IMR-90 (cell line): Measurements from ENCODE around the gene TEX261. TPM values are rescaled to one million over a fixed set of nuclear protein-coding genes. Genes with fewer than 3 reads are reported as not detected.
"Not testable (repeated sequence)": the region's sequence is repeated elsewhere in the genome, so short reads cannot be mapped to it uniquely, and the experiment has no call there.

Source experiments
- ATAC-seq: fragments of 200-7000 bp; cut with Tn5 transposase; 2 replicates; pipeline ENCODE4 v1.9.1; 2020; ENCODE audit warnings: low read depth, mild to moderate bottlenecking, moderate library complexity
- BruUV-seq: library from RNA; stranded (reverse); fragments of 400-500 nt; replicated peaks from 2 replicates; lab custom pipeline; 2021; lab: Mats Ljungman, UMichigan
- CTCF ChIA-PET: fragments of 300-600 bp; formaldehyde crosslinking; extraction: SDS; loops from one replicate; lab custom pipeline; 2021; ENCODE audit warnings: antibody characterized with exemption; lab: Yijun Ruan, JAX
- POLR2A ChIA-PET: fragments of 300-600 bp; sonication (Branson Sonifier 250); formaldehyde crosslinking; loops from one replicate; lab custom pipeline; 2022; ENCODE audit warnings: antibody characterized with exemption; ENCODE audit not compliant: unreplicated experiment; lab: Charles Lee
- DNase-seq: peaks from one replicate; pipeline ENCODE4 v3.0.0; 2013
- H2AFZ ChIP-seq: replicated peaks from 2 replicates; pipeline ENCODE3; 2013; ENCODE audit warnings: low read length, mild to moderate bottlenecking; ENCODE audit not compliant: poor library complexity
- H2AK5ac ChIP-seq: 2 replicates; pipeline ENCODE4 v1.6.1; 2013; ENCODE audit warnings: low read depth, low read length, inconsistent platforms
- H2AK9ac ChIP-seq: replicated peaks from 2 replicates; pipeline ENCODE3; 2013; ENCODE audit warnings: mild to moderate bottlenecking, low read depth, low read length, moderate library complexity; ENCODE audit not compliant: poor library complexity
- H2BK120ac ChIP-seq: 2 replicates; pipeline ENCODE4 v1.6.1; 2013; ENCODE audit warnings: low read depth, low read length, inconsistent platforms
- H2BK15ac ChIP-seq: 3 replicates; pipeline ENCODE4 v1.6.1; 2013; ENCODE audit warnings: low read depth, low read length, inconsistent platforms
- H2BK20ac ChIP-seq: 2 replicates; pipeline ENCODE4 v1.6.1; 2013; ENCODE audit warnings: low read depth, mild to moderate bottlenecking, inconsistent platforms, low read length, moderate library complexity
- H2BK5ac ChIP-seq: 2 replicates; pipeline ENCODE4 v1.6.1; 2013; ENCODE audit warnings: mild to moderate bottlenecking, low read depth, low read length, inconsistent platforms; ENCODE audit not compliant: poor library complexity, severe bottlenecking
- H3K14ac ChIP-seq: replicated peaks from 2 replicates; pipeline ENCODE4 v1.6.1; 2013; ENCODE audit warnings: low read depth, low read length, inconsistent platforms
- H3K18ac ChIP-seq: 2 replicates; pipeline ENCODE4 v1.6.1; 2013; ENCODE audit warnings: low read depth, low read length, control low read depth
- H3K23ac ChIP-seq: 2 replicates; pipeline ENCODE4 v1.6.1; 2013; ENCODE audit warnings: low read depth, low read length, inconsistent platforms
- H3K27ac ChIP-seq: 2 replicates; pipeline ENCODE4 v1.5.1; 2013; ENCODE audit warnings: mild to moderate bottlenecking, control low read depth, low read length; ENCODE audit not compliant: insufficient read depth
- H3K27me3 ChIP-seq: 2 replicates; pipeline ENCODE4 v1.6.1; 2013; ENCODE audit warnings: low read length; ENCODE audit not compliant: control insufficient read depth, insufficient read depth
- H3K36me3 ChIP-seq: 2 replicates; pipeline ENCODE4 v1.6.1; 2013; ENCODE audit warnings: low read length, mixed read lengths; ENCODE audit not compliant: control insufficient read depth, insufficient read depth
- H3K4ac ChIP-seq: 2 replicates; pipeline ENCODE4 v1.6.1; 2013; ENCODE audit warnings: low read depth, low read length, inconsistent platforms
- H3K4me1 ChIP-seq: 2 replicates; pipeline ENCODE4 v1.6.1; 2013; ENCODE audit warnings: low read length, mixed read lengths; ENCODE audit not compliant: control insufficient read depth, insufficient read depth
- H3K4me2 ChIP-seq: 2 replicates; pipeline ENCODE4 v1.6.1; 2013; ENCODE audit warnings: low read depth, mild to moderate bottlenecking, control low read depth, low read length, moderate library complexity
- H3K4me3 ChIP-seq: 2 replicates; pipeline ENCODE4 v1.5.1; 2013; ENCODE audit warnings: low read depth, mild to moderate bottlenecking, control low read depth, low read length, moderate library complexity; ENCODE audit not compliant: insufficient read depth
- H3K56ac ChIP-seq: 2 replicates; pipeline ENCODE4 v1.6.1; 2013; ENCODE audit warnings: low read length, inconsistent platforms; ENCODE audit not compliant: insufficient read depth; ENCODE audit errors: extremely low read depth
- H3K79me1 ChIP-seq, 2 experiments: 2 replicates each; pipeline ENCODE4 v1.6.1; 2013; ENCODE audit warnings: low read length in 2 of 2, inconsistent platforms in 1 of 2, low read depth in 1 of 2
- H3K9ac ChIP-seq: 2 replicates; pipeline ENCODE4 v1.6.1; 2013; ENCODE audit warnings: low read depth, low read length, control low read depth
- H3K9me1 ChIP-seq: 2 replicates; pipeline ENCODE4 v1.6.1; 2013; ENCODE audit warnings: low read length, inconsistent platforms; ENCODE audit not compliant: insufficient read depth
- H3K9me3 ChIP-seq: 2 replicates; pipeline ENCODE4 v1.6.1; 2013; ENCODE audit warnings: low read length; ENCODE audit not compliant: control insufficient read depth, insufficient read depth
- H4K20me1 ChIP-seq: 2 replicates; pipeline ENCODE4 v1.6.1; 2013; ENCODE audit warnings: low read length, inconsistent platforms; ENCODE audit not compliant: insufficient read depth
- H4K5ac ChIP-seq: 2 replicates; pipeline ENCODE4 v1.6.1; 2013; ENCODE audit warnings: mild to moderate bottlenecking, low read depth, low read length, control low read depth
- H4K8ac ChIP-seq, 2 experiments: 2 replicates each; pipeline ENCODE4 v1.6.1; 2013; ENCODE audit warnings: low read depth in 2 of 2, low read length in 2 of 2, control low read depth in 1 of 2, inconsistent platforms in 1 of 2
- H4K91ac ChIP-seq: 2 replicates; pipeline ENCODE4 v1.6.1; 2013; ENCODE audit warnings: low read depth, low read length, inconsistent platforms; ENCODE audit not compliant: insufficient read depth
- CHD1 ChIP-seq: IDR thresholded peaks from 2 replicates; pipeline ENCODE4 v1.6.1; 2012; ENCODE audit warnings: low read depth, low read length, improper control_type of control experiment
- MXI1 ChIP-seq: IDR thresholded peaks from 2 replicates; pipeline ENCODE4 v1.6.1; 2012; ENCODE audit warnings: low read depth, mild to moderate bottlenecking, low read length, moderate library complexity, borderline replicate concordance
- POLR2A ChIP-seq: IDR thresholded peaks from 2 replicates; pipeline ENCODE4 v1.6.1; 2012; ENCODE audit warnings: mild to moderate bottlenecking, low read depth, low read length
- RCOR1 ChIP-seq: IDR thresholded peaks from 2 replicates; pipeline ENCODE4 v1.6.1; 2012; ENCODE audit warnings: mild to moderate bottlenecking, low read length, improper control_type of control experiment; ENCODE audit not compliant: insufficient replicate concordance
- WGBS, 2 experiments: methylation state at CpG; one replicate each; pipeline versions ENCODE4 v1.1.5 to v1.1.7; 2013; ENCODE audit warnings: missing lambda C conversion rate in 2 of 2; ENCODE audit not compliant: insufficient read length in 1 of 2; ENCODE audit errors: extremely low coverage in 2 of 2; 5-methylcytosine and 5-hydroxymethylcytosine counted together
- dilution Hi-C: fragments of 300-500 bp; cut with HindIII; formaldehyde crosslinking; loops from one replicate; pipeline ENCODE4 v1.14.3; 2018; ENCODE audit warnings: low sequenced_read_pairs; ENCODE audit not compliant: unreplicated experiment
- in situ Hi-C: fragments of 300-500 bp; cut with MboI; formaldehyde crosslinking; loops from 3 replicates; pipeline ENCODE4 v1.14.3; 2019; ENCODE audit warnings: low sequenced_read_pairs, inconsistent platforms, mixed read lengths
- intact Hi-C: fragments of 100-400 bp; cut with micrococcal nuclease; formaldehyde crosslinking; loops from 2 replicates; pipeline ENCODE4 v1.10.0; 2022
- polyA plus RNA-seq, 3 experiments: library from polyadenylated mRNA; depleted of rRNA; stranded (reverse); fragments of >200 nt; gene quantifications; 2 replicates each; pipeline ENCODE4 v1.2.3, GENCODE V29; 2012; ENCODE audit warnings: low replicate concordance in 1 of 3
- total RNA-seq: library from RNA; depleted of rRNA; stranded (reverse); fragments of >200 nt; gene quantifications from 2 replicates; pipeline ENCODE4 v1.2.3, GENCODE V29; 2012

Gene TEX261
- total and polyA plus RNA-seq, 2 of the 4 experiments (the other 2 are of a cell fraction): 26.3 to 69.8 TPM

- Histone ChIP-seq H3K27me3 (no peaks in the 10 kb centered on the region), H3K4ac (no peak overlapping the region), H3K79me1 (no peaks in the 10 kb centered on the region), H3K4me3 (no peak overlapping the region), H2AK5ac (no peak overlapping the region), H2BK5ac (no peak overlapping the region), H3K27ac (no peak overlapping the region), H3K9me3 (no peaks in the 10 kb centered on the region), H4K20me1 (no peaks in the 10 kb centered on the region), H3K9me1 (no peaks in the 10 kb centered on the region), H2BK15ac (no peak overlapping the region), H3K56ac (no peak overlapping the region), H3K4me2 (no peak overlapping the region), H4K8ac (no peak overlapping the region), H4K5ac (no peak overlapping the region), H3K18ac (no peak overlapping the region), H3K4me1 (no peaks in the 10 kb centered on the region), H4K91ac (no peak overlapping the region), H3K14ac (no peak overlapping the region), H3K36me3 (no peaks in the 10 kb centered on the region), H2AFZ (no peak overlapping the region), H2AK9ac (no peak overlapping the region), H3K23ac (no peak overlapping the region), H2BK120ac (no peak overlapping the region), H2BK20ac (no peak overlapping the region), H3K9ac (no peak overlapping the region)
- no CpG with 5 or more reads among the region's 8 CpGs for WGBS, 2 experiments
- ChIA-PET POLR2A (no interaction called here), CTCF (no interaction called here)
- in situ Hi-C loops (no loop called here), dilution Hi-C loops (no loop called here), intact Hi-C loops (no loop called here)
- TF ChIP-seq CHD1: no peak
- no peak for TF ChIP-seq RCOR1
- TF ChIP-seq MXI1: no peak
- no peak for TF ChIP-seq POLR2A
- no TSS peak for BruUV-seq
- DNase-seq (no peak), ATAC-seq (no peak)
Measured at GRCh38 chr2:71018625-71019024, 24.0 kb upstream of the TEX261 start.

- H4K5ac ChIP-seq, H3K9me3 ChIP-seq, H3K18ac ChIP-seq, BruUV-seq, H3K23ac ChIP-seq, H3K56ac ChIP-seq, H3K4me2 ChIP-seq, POLR2A ChIA-PET, H3K14ac ChIP-seq, H2AK9ac ChIP-seq, H3K36me3 ChIP-seq, H2AK5ac ChIP-seq, H3K27me3 ChIP-seq, CTCF ChIA-PET, DNase-seq, intact Hi-C loops, ATAC-seq, H2AFZ ChIP-seq, H3K27ac ChIP-seq, H2BK5ac ChIP-seq, H4K8ac ChIP-seq, H2BK15ac ChIP-seq, H2BK20ac ChIP-seq, H4K91ac ChIP-seq, in situ Hi-C loops, H3K4me1 ChIP-seq, dilution Hi-C loops, H3K79me1 ChIP-seq, H3K9ac ChIP-seq, H2BK120ac ChIP-seq, H3K4ac ChIP-seq, H3K9me1 ChIP-seq, H4K20me1 ChIP-seq, H3K4me3 ChIP-seq: not testable (repeated sequence)
- WGBS, 2 experiments: no CpG with 5 or more reads among the region's 6 CpGs
Measured at GRCh38 chr2:71011786-71012185, 17.1 kb upstream of the TEX261 start.
